ENCODE measurements around the gene KRTAP10-1. TPM values are rescaled to one million over a fixed set of nuclear protein-coding genes. Genes with fewer than 3 reads are reported as not detected.
"Not testable (repeated sequence)": the region's sequence is repeated elsewhere in the genome, so short reads cannot be mapped to it uniquely, and the experiment has no call there.

KRTAP10-1 gene
- total and polyA plus RNA-seq, 2 of the 13 experiments (the other 11 are each of a cell fraction or from before 2014, with no cell fraction given): not detected

DNA sequence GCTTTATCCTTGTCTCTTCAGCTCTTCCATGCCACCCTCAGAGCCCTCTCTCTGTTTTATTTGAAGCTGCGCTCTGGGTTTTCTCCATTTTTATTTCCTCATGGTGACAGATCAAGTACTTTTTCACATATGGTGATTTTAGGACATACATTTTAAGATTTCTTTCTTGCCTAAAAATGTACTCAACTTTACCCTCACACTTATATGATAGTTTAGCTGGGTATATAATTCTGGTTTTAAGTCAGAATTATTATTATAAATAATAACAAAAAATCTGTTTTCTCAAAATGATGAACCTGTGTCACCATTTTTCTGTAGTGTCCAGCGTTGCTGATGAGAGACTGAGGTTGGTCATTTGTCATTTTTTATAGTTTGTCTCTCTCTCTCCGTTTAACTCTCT lies 41.2 kb upstream of the KRTAP10-1 start:
- FAIRE-seq: no peak
- intact Hi-C loops (cut with micrococcal nuclease; ENCODE audit: unreplicated experiment): no loop called here

GRCh38 chr21:44580231-44580821 lies 40.3 kb upstream of the KRTAP10-1 start, which contains the start of gene KRTAP10-5:
Gene KRTAP10-5, minus strand, starts transcription at chr21:44580604. Its CDS starts 26 bp downstream, at chr21:44580578.
- POLR2A ChIA-PET; H3K27ac ChIP-seq (ENCODE audit: extremely low read length, insufficient read depth, low read length); H3K36me3 ChIP-seq (replicated peaks in 1 of 2; ENCODE audit: control insufficient read depth in 1 of 2, insufficient read depth in 2 of 2, low read length in 2 of 2); ATAC-seq; CTCF ChIA-PET (ENCODE audit: low intra/inter-chr PET ratio, low total read pairs); DNase-seq (ENCODE audit: low spot score); FAIRE-seq; H3K79me2 ChIP-seq (ENCODE audit: insufficient read depth, low read length); in situ Hi-C loops (cut with HindIII; ENCODE audit: extremely low pct_ligation_motif_present, low pct_unique_long_range_greater_than_20kb); H3K9ac ChIP-seq (ENCODE audit: insufficient read depth, low read depth, low read length); H4K20me1 ChIP-seq (ENCODE audit: insufficient read depth, low read length); intact Hi-C loops (cut with micrococcal nuclease; ENCODE audit: unreplicated experiment); H3K4me3 ChIP-seq (replicated peaks in 1 of 3; ENCODE audit: insufficient read depth in 1 of 3, low read depth in 2 of 3, low read length in 3 of 3); H3K4me1 ChIP-seq (ENCODE audit: insufficient read depth, low read length); BruUV-seq (replicated peaks); H3K27me3 ChIP-seq (ENCODE audit: control insufficient read depth in 1 of 2, insufficient read depth in 2 of 2, low read length in 2 of 2); H2AFZ ChIP-seq (ENCODE audit: low read length); H3K4me2 ChIP-seq (ENCODE audit: low read depth, low read length): not testable (repeated sequence)
- peaks cover 13% of the 10 kb centered on the region for H3K9me3 ChIP-seq (ENCODE audit: low read length)
- 66% methylated on average over 14 of the region's 19 CpGs for WGBS (ENCODE audit: low lambda C conversion rate)

More for the DNA sequence above, 41.2 kb upstream of the KRTAP10-1 start:
- H3K79me2 ChIP-seq (ENCODE audit: insufficient read depth, low read length): no peaks in the 10 kb centered on the region
- 36% methylated on average over 3 of the region's 3 CpGs for WGBS (ENCODE audit: low lambda C conversion rate)
- H3K9me3 ChIP-seq (ENCODE audit: low read length): peaks cover 13% of the 10 kb centered on the region
- in situ Hi-C loops (cut with HindIII; ENCODE audit: extremely low pct_ligation_motif_present, low pct_unique_long_range_greater_than_20kb): no loop called here
- no peak overlapping the region for H3K27ac ChIP-seq (ENCODE audit: extremely low read length, insufficient read depth, low read length)
- DNase-seq (ENCODE audit: low spot score) (no peak), ATAC-seq (no peak)
- no peak overlapping the region for H3K4me3 ChIP-seq (replicated peaks in 1 of 3; ENCODE audit: insufficient read depth in 1 of 3, low read depth in 2 of 3, low read length in 3 of 3)
- H3K4me1 ChIP-seq (ENCODE audit: insufficient read depth, low read length): no peaks in the 10 kb centered on the region
- H3K27me3 ChIP-seq (ENCODE audit: control insufficient read depth in 1 of 2, insufficient read depth in 2 of 2, low read length in 2 of 2): peaks cover 0 to 9% of the 10 kb centered on the region in 2 experiments; a peak in 1 of 5 replicates
- H3K4me2 ChIP-seq (ENCODE audit: low read depth, low read length): no peak overlapping the region
- TF ChIP-seq MNT (IDR thresholded peaks at IDR 0.05) (no peak), KDM5A (IDR thresholded peaks at IDR 0.05; ENCODE audit: borderline replicate concordance, low read length) (no peak), GATAD1 (CRISPR knock-in tag; IDR thresholded peaks at IDR 0.05) (no peak), ZNF552 (CRISPR knock-in tag; IDR thresholded peaks at IDR 0.05; ENCODE audit: borderline replicate concordance) (no peak), IKZF5 (CRISPR knock-in tag; IDR thresholded peaks at IDR 0.05) (no peak), RAD51 (IDR thresholded peaks at IDR 0.05; ENCODE audit: borderline replicate concordance) (no peak), NCOA5 (CRISPR knock-in tag; IDR thresholded peaks at IDR 0.05) (no peak)
- TF ChIP-seq, protein P1, sequence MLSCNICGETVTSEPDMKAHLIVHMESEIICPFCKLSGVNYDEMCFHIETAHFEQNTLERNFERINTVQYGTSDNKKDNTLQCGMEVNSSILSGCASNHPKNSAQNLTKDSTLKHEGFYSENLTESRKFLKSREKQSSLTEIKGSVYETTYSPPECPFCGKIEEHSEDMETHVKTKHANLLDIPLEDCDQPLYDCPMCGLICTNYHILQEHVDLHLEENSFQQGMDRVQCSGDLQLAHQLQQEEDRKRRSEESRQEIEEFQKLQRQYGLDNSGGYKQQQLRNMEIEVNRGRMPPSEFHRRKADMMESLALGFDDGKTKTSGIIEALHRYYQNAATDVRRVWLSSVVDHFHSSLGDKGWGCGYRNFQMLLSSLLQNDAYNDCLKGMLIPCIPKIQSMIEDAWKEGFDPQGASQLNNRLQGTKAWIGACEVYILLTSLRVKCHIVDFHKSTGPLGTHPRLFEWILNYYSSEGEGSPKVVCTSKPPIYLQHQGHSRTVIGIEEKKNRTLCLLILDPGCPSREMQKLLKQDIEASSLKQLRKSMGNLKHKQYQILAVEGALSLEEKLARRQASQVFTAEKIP (CRISPR knock-in tag; IDR thresholded peaks at IDR 0.05; ENCODE audit: borderline replicate concordance): no peak
- TF ChIP-seq, protein P2, sequence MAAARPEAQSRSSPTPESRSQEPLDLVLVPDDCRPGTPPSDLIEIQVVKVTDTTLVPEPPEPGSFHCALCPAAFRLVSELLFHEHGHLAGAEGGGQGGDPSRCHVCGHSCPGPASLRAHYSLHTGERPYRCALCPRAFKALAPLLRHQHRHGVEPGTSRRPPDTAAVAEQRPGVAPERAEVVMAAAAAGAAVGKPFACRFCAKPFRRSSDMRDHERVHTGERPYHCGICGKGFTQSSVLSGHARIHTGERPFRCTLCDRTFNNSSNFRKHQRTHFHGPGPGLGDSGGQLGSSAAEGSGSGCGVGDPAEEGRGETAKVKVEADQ (CRISPR knock-in tag; IDR thresholded peaks at IDR 0.05; ENCODE audit: borderline replicate concordance): no peak
- H3K9ac ChIP-seq (ENCODE audit: insufficient read depth, low read depth, low read length): no peak overlapping the region
- no peaks in the 10 kb centered on the region for H4K20me1 ChIP-seq (ENCODE audit: insufficient read depth, low read length)
- ChIA-PET POLR2A (no interaction called here), CTCF (ENCODE audit: low intra/inter-chr PET ratio, low total read pairs) (no interaction called here)
- no peaks in the 10 kb centered on the region for H3K36me3 ChIP-seq (replicated peaks in 1 of 2; ENCODE audit: control insufficient read depth in 1 of 2, insufficient read depth in 2 of 2, low read length in 2 of 2)
- no peak overlapping the region for H2AFZ ChIP-seq (ENCODE audit: low read length)
- BruUV-seq (replicated peaks): no TSS peak

Measured in HepG2 (cell line).